Measurements from ENCODE around the gene MICU1. TPM values are rescaled to one million over a fixed set of nuclear protein-coding genes. Genes with fewer than 3 reads are reported as not detected.

Gene MICU1
- total RNA-seq, 1 experiment from 2014 or later: 39.4 TPM

DNA sequence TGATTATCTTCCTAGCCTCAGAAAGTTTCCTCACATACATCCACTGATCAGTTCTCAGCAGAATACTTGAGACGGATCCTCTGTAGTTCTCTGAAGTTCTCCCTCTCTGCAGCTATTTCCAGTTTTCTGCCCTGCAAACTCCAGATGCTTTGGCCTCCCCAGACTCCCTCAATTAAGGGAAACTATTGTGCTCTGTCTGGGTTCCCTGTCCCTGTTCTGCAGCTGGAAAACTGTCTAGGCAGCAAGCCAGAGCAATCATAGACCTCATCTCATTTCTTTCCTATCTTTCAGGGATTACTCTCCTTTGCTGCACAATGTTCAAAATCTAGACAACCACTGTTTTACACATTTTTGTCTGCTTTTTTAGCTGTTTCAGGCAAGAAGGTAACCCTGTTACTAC lies 9.2 kb downstream of the MICU1 start:
- Histone ChIP-seq H3K36me3 (ENCODE audit: control insufficient read depth in 1 of 2, insufficient read depth in 2 of 2, low read length in 2 of 2) (no peaks in the 10 kb centered on the region), H2AFZ (ENCODE audit: low read depth, low read length, poor library complexity, severe bottlenecking) (no peak overlapping the region), H3K4me1 (ENCODE audit: control insufficient read depth in 1 of 2, insufficient read depth in 2 of 2, low read length in 2 of 2) (peaks cover 0 to 8% of the 10 kb centered on the region in 2 experiments; a peak in 1 of 4 replicates), H3K4me2 (ENCODE audit: low read length) (no peak overlapping the region), H3K9ac (ENCODE audit: low read length) (no peak overlapping the region), H3K27me3 (ENCODE audit: insufficient read depth, low read length) (no peaks in the 10 kb centered on the region), H4K20me1 (ENCODE audit: insufficient read depth) (no peaks in the 10 kb centered on the region), H3K4me3 (replicated peaks in 1 of 2; ENCODE audit: low read depth in 1 of 2, low read length in 2 of 2) (no peak overlapping the region), H3K79me2 (ENCODE audit: insufficient read depth, low read length) (peaks cover 14% of the 10 kb centered on the region), H3K9me3 (ENCODE audit: control insufficient read depth in 1 of 2, insufficient read depth in 1 of 2, low read depth in 1 of 2, low read length in 2 of 2) (0 out of 4 replicates have a peak, but pooled peaks cover 0 to 3% of the 10 kb centered on the region in 2 experiments), H3K27ac (ENCODE audit: low read depth, low read length) (no peak overlapping the region), H3K9me2 (ENCODE audit: insufficient read depth) (no peaks in the 10 kb centered on the region)
- POLR2A ChIA-PET: no interaction called here
- no TSS peak for BruUV-seq (replicated peaks)
- intact Hi-C loops (cut with micrococcal nuclease): no loop called here
- TF ChIP-seq SIN3A (IDR thresholded peaks at IDR 0.05; ENCODE audit: low read depth) (no peak), CEBPB (IDR thresholded peaks at IDR 0.05; ENCODE audit: low read depth) (no peak), RAD21 (IDR thresholded peaks at IDR 0.05; ENCODE audit: low read depth) (no peak), EZH2 (IDR thresholded peaks at IDR 0.05) (no peak), ELF1 (IDR thresholded peaks at IDR 0.05; ENCODE audit: borderline replicate concordance, low read depth) (no peak), REST (IDR thresholded peaks at IDR 0.05; ENCODE audit: low read depth) (no peak), CBX3 (IDR thresholded peaks at IDR 0.05; ENCODE audit: low read depth) (no peak), YY1 (IDR thresholded peaks at IDR 0.05; ENCODE audit: extremely low read depth, insufficient replicate concordance, low read depth, low read length) (no peak), ZFX (IDR thresholded peaks at IDR 0.05) (no peak), JUND (IDR thresholded peaks at IDR 0.05) (no peak), EZH2phosphoT487 (IDR thresholded peaks at IDR 0.05; ENCODE audit: borderline replicate concordance) (no peak), FOSL1 (IDR thresholded peaks at IDR 0.05; ENCODE audit: low read depth) (no peak), SP1 (IDR thresholded peaks at IDR 0.05; ENCODE audit: low read depth) (no peak), POLR2AphosphoS5 (IDR thresholded peaks at IDR 0.05; ENCODE audit: low read depth, low read length) (no peak), TCF7L2 (IDR thresholded peaks at IDR 0.05; ENCODE audit: borderline replicate concordance, extremely low read depth, insufficient read depth, insufficient read length) (no peak), EGR1 (IDR thresholded peaks at IDR 0.05; ENCODE audit: low read depth) (no peak)
- TF ChIP-seq, protein P1, sequence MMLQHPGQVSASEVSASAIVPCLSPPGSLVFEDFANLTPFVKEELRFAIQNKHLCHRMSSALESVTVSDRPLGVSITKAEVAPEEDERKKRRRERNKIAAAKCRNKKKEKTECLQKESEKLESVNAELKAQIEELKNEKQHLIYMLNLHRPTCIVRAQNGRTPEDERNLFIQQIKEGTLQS (IDR thresholded peaks at IDR 0.05): no peak
- TF ChIP-seq, protein P2, sequence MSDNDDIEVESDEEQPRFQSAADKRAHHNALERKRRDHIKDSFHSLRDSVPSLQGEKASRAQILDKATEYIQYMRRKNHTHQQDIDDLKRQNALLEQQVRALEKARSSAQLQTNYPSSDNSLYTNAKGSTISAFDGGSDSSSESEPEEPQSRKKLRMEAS (IDR thresholded peaks at IDR 0.05): no peak
- TF ChIP-seq, protein P3, sequence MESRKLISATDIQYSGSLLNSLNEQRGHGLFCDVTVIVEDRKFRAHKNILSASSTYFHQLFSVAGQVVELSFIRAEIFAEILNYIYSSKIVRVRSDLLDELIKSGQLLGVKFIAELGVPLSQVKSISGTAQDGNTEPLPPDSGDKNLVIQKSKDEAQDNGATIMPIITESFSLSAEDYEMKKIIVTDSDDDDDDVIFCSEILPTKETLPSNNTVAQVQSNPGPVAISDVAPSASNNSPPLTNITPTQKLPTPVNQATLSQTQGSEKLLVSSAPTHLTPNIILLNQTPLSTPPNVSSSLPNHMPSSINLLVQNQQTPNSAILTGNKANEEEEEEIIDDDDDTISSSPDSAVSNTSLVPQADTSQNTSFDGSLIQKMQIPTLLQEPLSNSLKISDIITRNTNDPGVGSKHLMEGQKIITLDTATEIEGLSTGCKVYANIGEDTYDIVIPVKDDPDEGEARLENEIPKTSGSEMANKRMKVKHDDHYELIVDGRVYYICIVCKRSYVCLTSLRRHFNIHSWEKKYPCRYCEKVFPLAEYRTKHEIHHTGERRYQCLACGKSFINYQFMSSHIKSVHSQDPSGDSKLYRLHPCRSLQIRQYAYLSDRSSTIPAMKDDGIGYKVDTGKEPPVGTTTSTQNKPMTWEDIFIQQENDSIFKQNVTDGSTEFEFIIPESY (IDR thresholded peaks at IDR 0.05; ENCODE audit: extremely low read depth, insufficient replicate concordance, low read length): no peak
- no peak for DNase-seq (ENCODE audit: low read depth, low spot score)
- no peak for ATAC-seq
- CTCF ChIA-PET: no interaction called here
- RAD21 ChIA-PET (ENCODE audit: low non-redundant PET in 1 of 2, low total read pairs in 2 of 2, uncharacterized antibody in 2 of 2, unreplicated experiment in 2 of 2): no interaction called here

All from HCT116 (cell line).